ENCODE data around the gene PARVB. TPM values are rescaled to one million over a fixed set of nuclear protein-coding genes. Genes with fewer than 3 reads are reported as not detected.

PARVB gene
- total RNA-seq, 1 donor from 2014 or later, result 39.2 TPM

GRCh38 chr22:44128958-44129618 is 105.0 kb downstream of the PARVB start:
- intact Hi-C loops (cut with micrococcal nuclease), result no loop called here

- intact Hi-C loops (cut with micrococcal nuclease), result no loop called here
These were observed 105.5 kb downstream of the PARVB start for GRCh38 chr22:44129619-44129976.

GRCh38 chr22:44130076-44130711 is 106.1 kb downstream of the PARVB start:
- intact Hi-C loops (cut with micrococcal nuclease), result no loop called here

- intact Hi-C loops (cut with micrococcal nuclease), result no loop called here
These were observed 107.3 kb downstream of the PARVB start for GRCh38 chr22:44131412-44131811.

GRCh38 chr22:44131989-44132685 is 108.0 kb downstream of the PARVB start:
- intact Hi-C loops (cut with micrococcal nuclease), result no loop called here

GRCh38 chr22:44132724-44133123 is 108.6 kb downstream of the PARVB start:
- intact Hi-C loops (cut with micrococcal nuclease), result no loop called here

GRCh38 chr22:44133161-44133560 is 109.1 kb downstream of the PARVB start:
- intact Hi-C loops (cut with micrococcal nuclease), result no loop called here

GRCh38 chr22:44133901-44134571 is 109.9 kb downstream of the PARVB start:
- intact Hi-C loops (cut with micrococcal nuclease), result no loop called here

GRCh38 chr22:44136112-44136511 is 112.0 kb downstream of the PARVB start:
- intact Hi-C loops (cut with micrococcal nuclease), result no loop called here

GRCh38 chr22:44136786-44137185 is 112.7 kb downstream of the PARVB start:
- intact Hi-C loops (cut with micrococcal nuclease), result no loop called here

GRCh38 chr22:44137415-44137814 is 113.3 kb downstream of the PARVB start:
- intact Hi-C loops (cut with micrococcal nuclease), result no loop called here

- intact Hi-C loops (cut with micrococcal nuclease), result no loop called here
These were observed 115.7 kb downstream of the PARVB start for GRCh38 chr22:44139773-44140172.

- intact Hi-C loops (cut with micrococcal nuclease), result no loop called here
These were observed 118.5 kb downstream of the PARVB start for GRCh38 chr22:44142421-44143104.

GRCh38 chr22:44143105-44143474 is 119.0 kb downstream of the PARVB start:
- intact Hi-C loops (cut with micrococcal nuclease), result no loop called here

GRCh38 chr22:44143579-44143978 is 119.5 kb downstream of the PARVB start:
- intact Hi-C loops (cut with micrococcal nuclease), result no loop called here

- intact Hi-C loops (cut with micrococcal nuclease), result no loop called here
These were observed 120.0 kb downstream of the PARVB start for GRCh38 chr22:44144046-44144569.

- intact Hi-C loops (cut with micrococcal nuclease), result no loop called here
These were observed 121.4 kb downstream of the PARVB start for GRCh38 chr22:44145544-44145943.

GRCh38 chr22:44146088-44146861 is 122.2 kb downstream of the PARVB start:
- intact Hi-C loops (cut with micrococcal nuclease), result no loop called here

- intact Hi-C loops (cut with micrococcal nuclease), result no loop called here
These were observed 123.0 kb downstream of the PARVB start for GRCh38 chr22:44147008-44147645.
